WTC11 (cell line): ENCODE results near the gene ACSL1.

Source experiments
- CTCF ChIP-seq: fragments of 200-600 bp; IDR thresholded peaks from 2 replicates; pipeline ENCODE4 v1.8.0; 2022; ENCODE audit warnings: antibody characterized with exemption
- MXD4 ChIP-seq: fragments of 250-450 bp; sonication (Bioruptor Pico); IDR thresholded peaks from 2 replicates; pipeline ENCODE4 v1.8.0; 2021; ENCODE audit warnings: mild to moderate bottlenecking, moderate library complexity, borderline replicate concordance
- NR2C2 ChIP-seq: sonication (generic); formaldehyde crosslinking; IDR thresholded peaks from 2 replicates; pipeline ENCODE4 v1.8.0; 2022; ENCODE audit warnings: mild to moderate bottlenecking, missing genetic modification reagents
- SP1 ChIP-seq: sonication (generic); formaldehyde crosslinking; conservative IDR thresholded peaks from 2 replicates; pipeline ENCODE4 v1.8.1; 2022; ENCODE audit warnings: missing genetic modification reagents
- TCF7 ChIP-seq: sonication (generic); formaldehyde crosslinking; IDR thresholded peaks from 2 replicates; pipeline ENCODE4 v1.8.0; 2022; ENCODE audit warnings: mild to moderate bottlenecking, low read depth, missing genetic modification reagents, moderate library complexity
- ZNF512 ChIP-seq: sonication (generic); formaldehyde crosslinking; IDR thresholded peaks from 2 replicates; pipeline ENCODE4 v1.8.1; 2022; ENCODE audit warnings: missing genetic modification reagents, borderline replicate concordance
- TF ChIP-seq, protein P1 (sequence below): sonication (generic); formaldehyde crosslinking; IDR thresholded peaks from 2 replicates; pipeline ENCODE4 v1.8.1; 2022; ENCODE audit warnings: low read depth, missing genetic modification reagents, borderline replicate concordance

GRCh38 chr4:184851886-184852285, 26.1 kb upstream of the ACSL1 start:
- no peak for TF ChIP-seq CTCF
- TF ChIP-seq NR2C2 (CRISPR knock-in tag) = no peak
- no peak for TF ChIP-seq TCF7
- TF ChIP-seq SP1 (CRISPR knock-in tag) = no peak
- TF ChIP-seq, protein P1, sequence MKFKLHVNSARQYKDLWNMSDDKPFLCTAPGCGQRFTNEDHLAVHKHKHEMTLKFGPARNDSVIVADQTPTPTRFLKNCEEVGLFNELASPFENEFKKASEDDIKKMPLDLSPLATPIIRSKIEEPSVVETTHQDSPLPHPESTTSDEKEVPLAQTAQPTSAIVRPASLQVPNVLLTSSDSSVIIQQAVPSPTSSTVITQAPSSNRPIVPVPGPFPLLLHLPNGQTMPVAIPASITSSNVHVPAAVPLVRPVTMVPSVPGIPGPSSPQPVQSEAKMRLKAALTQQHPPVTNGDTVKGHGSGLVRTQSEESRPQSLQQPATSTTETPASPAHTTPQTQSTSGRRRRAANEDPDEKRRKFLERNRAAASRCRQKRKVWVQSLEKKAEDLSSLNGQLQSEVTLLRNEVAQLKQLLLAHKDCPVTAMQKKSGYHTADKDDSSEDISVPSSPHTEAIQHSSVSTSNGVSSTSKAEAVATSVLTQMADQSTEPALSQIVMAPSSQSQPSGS = no peak
- no peak for TF ChIP-seq ZNF512 (CRISPR knock-in tag)
- no peak for TF ChIP-seq MXD4 (CRISPR knock-in tag)
